Measurements from ENCODE around the gene CRMP1.

CRMP1 gene

GRCh38 chr4:5921981-5922380 is 29.1 kb upstream of the CRMP1 start:
- no peak for TF ChIP-seq FOXP2 (optimal IDR thresholded peaks at IDR 0.05; ENCODE audit: borderline replicate concordance, extremely low read depth, extremely low read length, insufficient read depth)
- TF ChIP-seq SIN3A (IDR thresholded peaks at IDR 0.05; ENCODE audit: borderline replicate concordance, insufficient read depth, low read length), result no peak
- TF ChIP-seq TAF1 (IDR thresholded peaks at IDR 0.05; ENCODE audit: borderline replicate concordance, insufficient read depth, low read length), result no peak
- TF ChIP-seq POLR2AphosphoS5 (IDR thresholded peaks at IDR 0.05; ENCODE audit: low read depth, low read length), result no peak
- TF ChIP-seq, protein P1, sequence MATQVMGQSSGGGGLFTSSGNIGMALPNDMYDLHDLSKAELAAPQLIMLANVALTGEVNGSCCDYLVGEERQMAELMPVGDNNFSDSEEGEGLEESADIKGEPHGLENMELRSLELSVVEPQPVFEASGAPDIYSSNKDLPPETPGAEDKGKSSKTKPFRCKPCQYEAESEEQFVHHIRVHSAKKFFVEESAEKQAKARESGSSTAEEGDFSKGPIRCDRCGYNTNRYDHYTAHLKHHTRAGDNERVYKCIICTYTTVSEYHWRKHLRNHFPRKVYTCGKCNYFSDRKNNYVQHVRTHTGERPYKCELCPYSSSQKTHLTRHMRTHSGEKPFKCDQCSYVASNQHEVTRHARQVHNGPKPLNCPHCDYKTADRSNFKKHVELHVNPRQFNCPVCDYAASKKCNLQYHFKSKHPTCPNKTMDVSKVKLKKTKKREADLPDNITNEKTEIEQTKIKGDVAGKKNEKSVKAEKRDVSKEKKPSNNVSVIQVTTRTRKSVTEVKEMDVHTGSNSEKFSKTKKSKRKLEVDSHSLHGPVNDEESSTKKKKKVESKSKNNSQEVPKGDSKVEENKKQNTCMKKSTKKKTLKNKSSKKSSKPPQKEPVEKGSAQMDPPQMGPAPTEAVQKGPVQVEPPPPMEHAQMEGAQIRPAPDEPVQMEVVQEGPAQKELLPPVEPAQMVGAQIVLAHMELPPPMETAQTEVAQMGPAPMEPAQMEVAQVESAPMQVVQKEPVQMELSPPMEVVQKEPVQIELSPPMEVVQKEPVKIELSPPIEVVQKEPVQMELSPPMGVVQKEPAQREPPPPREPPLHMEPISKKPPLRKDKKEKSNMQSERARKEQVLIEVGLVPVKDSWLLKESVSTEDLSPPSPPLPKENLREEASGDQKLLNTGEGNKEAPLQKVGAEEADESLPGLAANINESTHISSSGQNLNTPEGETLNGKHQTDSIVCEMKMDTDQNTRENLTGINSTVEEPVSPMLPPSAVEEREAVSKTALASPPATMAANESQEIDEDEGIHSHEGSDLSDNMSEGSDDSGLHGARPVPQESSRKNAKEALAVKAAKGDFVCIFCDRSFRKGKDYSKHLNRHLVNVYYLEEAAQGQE (IDR thresholded peaks at IDR 0.05; ENCODE audit: insufficient read depth in 1 of 2, low read depth in 2 of 2, low read length in 2 of 2), result no peak

DNA sequence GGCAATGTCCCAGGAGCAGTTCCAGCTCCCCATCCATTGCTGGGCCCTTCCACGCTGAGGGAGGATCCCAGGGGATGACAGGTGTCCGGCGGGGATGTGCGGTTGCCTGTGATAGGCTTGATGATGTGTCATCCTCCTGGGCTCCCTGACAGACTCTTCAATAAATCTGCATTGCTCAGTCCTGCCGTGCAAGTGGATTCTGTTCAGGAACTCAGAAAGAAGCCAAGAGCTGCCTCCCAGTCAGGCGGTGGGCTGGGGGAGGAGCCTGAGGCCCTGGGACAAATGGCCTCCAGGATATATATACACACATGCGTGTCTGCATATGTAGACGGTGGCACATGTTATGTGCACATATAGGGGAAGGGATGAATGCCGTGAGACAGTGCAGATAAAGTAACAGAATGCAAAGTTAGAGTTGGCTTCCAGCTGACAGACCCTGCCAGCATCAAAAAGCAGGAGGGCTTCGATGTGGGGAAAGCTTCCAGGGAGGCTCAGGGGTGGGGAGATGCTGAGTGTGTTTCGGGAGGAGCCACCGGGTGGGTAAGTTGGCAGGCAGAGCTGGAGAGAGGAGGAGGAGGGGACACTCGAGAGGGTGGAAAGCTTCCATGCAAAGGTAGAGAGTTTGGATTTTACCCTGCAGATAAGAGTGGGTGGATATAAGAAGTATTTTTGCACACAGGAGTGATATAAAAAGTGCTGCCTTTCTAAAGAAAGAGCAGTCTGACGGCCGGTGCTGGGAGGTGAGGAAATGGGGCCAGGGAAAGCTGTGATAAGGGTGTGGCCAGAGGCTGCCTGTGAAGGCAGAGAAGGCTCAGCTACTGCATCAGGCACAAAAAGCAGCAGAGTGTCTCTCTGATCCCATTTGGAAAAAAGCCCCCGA is 28.5 kb upstream of the CRMP1 start:
- no peak for TF ChIP-seq SIN3A (IDR thresholded peaks at IDR 0.05; ENCODE audit: borderline replicate concordance, insufficient read depth, low read length)
- no peak for TF ChIP-seq POLR2AphosphoS5 (IDR thresholded peaks at IDR 0.05; ENCODE audit: low read depth, low read length)
- no peak for TF ChIP-seq FOXP2 (optimal IDR thresholded peaks at IDR 0.05; ENCODE audit: borderline replicate concordance, extremely low read depth, extremely low read length, insufficient read depth)
- no peak for TF ChIP-seq TAF1 (IDR thresholded peaks at IDR 0.05; ENCODE audit: borderline replicate concordance, insufficient read depth, low read length)
- TF ChIP-seq, protein P1 (IDR thresholded peaks at IDR 0.05; ENCODE audit: insufficient read depth in 1 of 2, low read depth in 2 of 2, low read length in 2 of 2), result no peak

GRCh38 chr4:5919571-5919970 is 26.7 kb upstream of the CRMP1 start:
- TF ChIP-seq, protein P1 (IDR thresholded peaks at IDR 0.05; ENCODE audit: insufficient read depth in 1 of 2, low read depth in 2 of 2, low read length in 2 of 2), result no peak
- no peak for TF ChIP-seq POLR2AphosphoS5 (IDR thresholded peaks at IDR 0.05; ENCODE audit: low read depth, low read length)
- no peak for TF ChIP-seq FOXP2 (optimal IDR thresholded peaks at IDR 0.05; ENCODE audit: borderline replicate concordance, extremely low read depth, extremely low read length, insufficient read depth)
- TF ChIP-seq TAF1 (IDR thresholded peaks at IDR 0.05; ENCODE audit: borderline replicate concordance, insufficient read depth, low read length), result no peak
- TF ChIP-seq SIN3A (IDR thresholded peaks at IDR 0.05; ENCODE audit: borderline replicate concordance, insufficient read depth, low read length), result no peak

- TF ChIP-seq TAF1 (IDR thresholded peaks at IDR 0.05; ENCODE audit: borderline replicate concordance, insufficient read depth, low read length) (no peak), FOXP2 (optimal IDR thresholded peaks at IDR 0.05; ENCODE audit: borderline replicate concordance, extremely low read depth, extremely low read length, insufficient read depth) (no peak), POLR2AphosphoS5 (IDR thresholded peaks at IDR 0.05; ENCODE audit: low read depth, low read length) (no peak), SIN3A (IDR thresholded peaks at IDR 0.05; ENCODE audit: borderline replicate concordance, insufficient read depth, low read length) (no peak)
Observed at GRCh38 chr4:5919044-5919443, 26.2 kb upstream of the CRMP1 start.

GRCh38 chr4:5918331-5918985 is 25.6 kb upstream of the CRMP1 start:
- TF ChIP-seq TAF1 (IDR thresholded peaks at IDR 0.05; ENCODE audit: borderline replicate concordance, insufficient read depth, low read length), result no peak
- no peak for TF ChIP-seq POLR2AphosphoS5 (IDR thresholded peaks at IDR 0.05; ENCODE audit: low read depth, low read length)
- no peak for TF ChIP-seq SIN3A (IDR thresholded peaks at IDR 0.05; ENCODE audit: borderline replicate concordance, insufficient read depth, low read length)
- TF ChIP-seq, protein P1 (IDR thresholded peaks at IDR 0.05; ENCODE audit: insufficient read depth in 1 of 2, low read depth in 2 of 2, low read length in 2 of 2), result no peak
- no peak for TF ChIP-seq FOXP2 (optimal IDR thresholded peaks at IDR 0.05; ENCODE audit: borderline replicate concordance, extremely low read depth, extremely low read length, insufficient read depth)
